HG03097 (cell line): ENCODE results near the gene TCEAL1.
"Not testable (repeated sequence)": the region's sequence is repeated elsewhere in the genome, so short reads cannot be mapped to it uniquely, and the experiment has no call there.

Experiments used
- ATAC-seq: cut with Tn5 transposase; IDR thresholded peaks from one replicate; pipeline ENCODE4 v1.9.1; 2021; ENCODE audit not compliant: unreplicated experiment, low FRiP score

TCEAL1 gene

GRCh38 chrX:103631145-103631544 is 2.4 kb downstream of the TCEAL1 start:
- no peak for ATAC-seq

GRCh38 chrX:103635436-103635835 is 6.7 kb downstream of the TCEAL1 start:
- no peak for ATAC-seq

- ATAC-seq, result no peak
Measured at GRCh38 chrX:103637604-103638338, 9.0 kb downstream of the TCEAL1 start.

- not testable (repeated sequence) for ATAC-seq
Measured at GRCh38 chrX:103638479-103639346, 9.9 kb downstream of the TCEAL1 start.

- ATAC-seq, result no peak
Measured at GRCh38 chrX:103640401-103641155, 11.8 kb downstream of the TCEAL1 start.

- no peak for ATAC-seq
Measured at GRCh38 chrX:103644125-103644524, 15.3 kb downstream of the TCEAL1 start.

- ATAC-seq, result no peak
Measured at GRCh38 chrX:103647630-103648029, 18.9 kb downstream of the TCEAL1 start.

GRCh38 chrX:103651151-103651773 is 22.5 kb downstream of the TCEAL1 start:
- no peak for ATAC-seq

- ATAC-seq, result not testable (repeated sequence)
Measured at GRCh38 chrX:103655230-103656000, 26.6 kb downstream of the TCEAL1 start.

- ATAC-seq, result no peak
Measured at GRCh38 chrX:103656617-103657016, 27.8 kb downstream of the TCEAL1 start.

GRCh38 chrX:103657066-103657465 is 28.3 kb downstream of the TCEAL1 start:
- ATAC-seq, result not testable (repeated sequence)

- no peak for ATAC-seq
Measured at GRCh38 chrX:103658681-103659433, 30.1 kb downstream of the TCEAL1 start.

- ATAC-seq, result not testable (repeated sequence)
Measured at GRCh38 chrX:103659460-103659859, 30.7 kb downstream of the TCEAL1 start.

GRCh38 chrX:103663981-103664762 is 35.4 kb downstream of the TCEAL1 start:
- ATAC-seq, result no peak

- no peak for ATAC-seq
Measured at GRCh38 chrX:103666202-103667107, 37.7 kb downstream of the TCEAL1 start.

GRCh38 chrX:103669745-103670144 is 41.0 kb downstream of the TCEAL1 start:
- ATAC-seq, result no peak
